K562 (cell line): ENCODE data around the gene FGF14. TPM values are rescaled to one million over a fixed set of nuclear protein-coding genes. Genes with fewer than 3 reads are reported as not detected.

Source experiments
- ATAC-seq: fragments of 200-7000 bp; cut with Tn5 transposase; 3 replicates; pipeline ENCODE4 v1.9.1; 2020; ENCODE audit warnings: moderate library complexity
- BruUV-seq: library from RNA; stranded (reverse); fragments of 400-500 nt; replicated peaks from 2 replicates; lab custom pipeline; 2021; lab: Mats Ljungman, UMichigan
- CTCF ChIA-PET: fragments of 300-600 bp; formaldehyde crosslinking; extraction: SDS; loops from one replicate; lab custom pipeline; 2021; ENCODE audit warnings: low intra/inter-chr PET ratio; lab: Yijun Ruan, JAX
- POLR2A ChIA-PET: fragments of 300-600, 350-650 bp; sonication (Branson Sonifier 250); formaldehyde crosslinking; extraction: SDS; loops from one replicate; lab custom pipeline; 2021; ENCODE audit warnings: antibody characterized with exemption, inconsistent platforms; lab: Yijun Ruan, JAX
- DNase-seq, 4 experiments: peaks; one replicate each; pipeline versions ENCODE4 v3.0.0 to v3.0.0-alpha.2; 2011 to 2018; ENCODE audit warnings: low spot score in 3 of 4, mixed read lengths in 3 of 4; ENCODE audit errors: extremely low read depth in 1 of 4
- FAIRE-seq: peaks from 2 replicates; lab custom pipeline; 2011; peaks lifted over from hg19 to GRCh38; lab: Jason Lieb, UNC
- H2AFZ ChIP-seq: 2 replicates; pipeline ENCODE4 v1.6.0; 2011; ENCODE audit warnings: low read depth, low read length, control low read depth, inconsistent platforms
- H3K27ac ChIP-seq: fragments of 200-600 bp; 3 replicates; pipeline ENCODE4 v1.8.0; 2011; ENCODE audit warnings: low read depth, mild to moderate bottlenecking, control low read depth, inconsistent platforms, low read length, moderate library complexity, mixed read lengths; ENCODE audit errors: extremely low read depth
- H3K27me3 ChIP-seq, 2 experiments: fragments of 300-600 bp in 1 of 2; 2 replicates in 1 of 2; 3 replicates in 1 of 2; pipeline versions ENCODE4 v1.6.0 to v1.8.0; 2011; ENCODE audit warnings: inconsistent platforms in 2 of 2, low read length in 2 of 2, mild to moderate bottlenecking in 1 of 2, mixed read lengths in 1 of 2, moderate library complexity in 1 of 2; ENCODE audit not compliant: control insufficient read depth in 2 of 2, insufficient read depth in 2 of 2
- H3K36me3 ChIP-seq: fragments of 300-600 bp; 3 replicates; pipeline ENCODE4 v1.8.0; 2011; ENCODE audit warnings: mild to moderate bottlenecking, low read length, inconsistent platforms; ENCODE audit not compliant: control insufficient read depth, insufficient read depth
- H3K4me1 ChIP-seq, 2 experiments: fragments of 200-600 bp in 1 of 2; replicated peaks in 1 of 2; 2 replicates in 1 of 2; 3 replicates in 1 of 2; pipeline versions ENCODE4 v1.5.1 to v1.8.0; 2011; ENCODE audit warnings: inconsistent platforms in 2 of 2, low read length in 2 of 2, mild to moderate bottlenecking in 1 of 2, mixed read lengths in 1 of 2, moderate library complexity in 1 of 2; ENCODE audit not compliant: control insufficient read depth in 2 of 2, insufficient read depth in 2 of 2
- H3K4me2 ChIP-seq: 2 replicates; pipeline ENCODE4 v1.6.1; 2011; ENCODE audit warnings: low read length, control low read depth, inconsistent platforms, mixed read lengths; ENCODE audit not compliant: insufficient read depth
- H3K4me3 ChIP-seq: fragments of 200-600 bp; sonication (generic), shearing (Covaris generic); 2 replicates; pipeline ENCODE4 v1.5.1; 2016; ENCODE audit warnings: control low read depth, inconsistent platforms
- H3K79me2 ChIP-seq: fragments of 200-600 bp; 3 replicates; pipeline ENCODE4 v1.8.0; 2011; ENCODE audit warnings: low read length, inconsistent platforms; ENCODE audit not compliant: control insufficient read depth, insufficient read depth
- H3K9ac ChIP-seq, 2 experiments: 2 replicates each; pipeline versions ENCODE4 v1.6.0 to v1.6.1; 2011; ENCODE audit warnings: low read depth in 2 of 2, low read length in 2 of 2, control low read depth in 1 of 2, inconsistent platforms in 1 of 2, mild to moderate bottlenecking in 1 of 2, mixed read lengths in 1 of 2; ENCODE audit not compliant: insufficient read depth in 1 of 2
- H3K9me1 ChIP-seq: one replicate; pipeline ENCODE4 v1.6.0; 2011; ENCODE audit warnings: inconsistent platforms, mild to moderate bottlenecking, low read length, moderate library complexity; ENCODE audit not compliant: control insufficient read depth, insufficient read depth
- H3K9me3 ChIP-seq: replicated peaks from 2 replicates; pipeline ENCODE4 v1.5.1; 2011; ENCODE audit warnings: low read depth, low read length, inconsistent platforms; ENCODE audit not compliant: control insufficient read depth, insufficient read depth
- H4K20me1 ChIP-seq: replicated peaks from 2 replicates; pipeline ENCODE4 v1.6.1; 2011; ENCODE audit warnings: low read length, inconsistent platforms, mixed read lengths; ENCODE audit not compliant: control insufficient read depth, insufficient read depth
- BMI1 ChIP-seq: fragments of 150-350 bp; IDR thresholded peaks from 2 replicates; pipeline ENCODE4 v1.6.1; 2014; ENCODE audit warnings: low read length
- HDAC6 ChIP-seq: IDR thresholded peaks from 2 replicates; pipeline ENCODE4 v1.6.1; 2012; ENCODE audit warnings: low read depth, mild to moderate bottlenecking, control low read depth, inconsistent platforms, low read length, moderate library complexity
- HMGXB4 ChIP-seq: sonication (generic); formaldehyde crosslinking; IDR thresholded peaks from 2 replicates; pipeline ENCODE4 v1.8.1; 2023; ENCODE audit warnings: mild to moderate bottlenecking, missing genetic modification reagents
- RFX1 ChIP-seq: fragments of 450-650 bp; IDR thresholded peaks from 2 replicates; pipeline ENCODE4 v1.6.1; 2016; ENCODE audit warnings: mild to moderate bottlenecking, moderate library complexity
- TARDBP ChIP-seq: fragments of 450-650 bp; IDR thresholded peaks from 2 replicates; pipeline ENCODE4 v1.6.1; 2016
- ZNF609 ChIP-seq: sonication (generic); formaldehyde crosslinking; IDR thresholded peaks from 2 replicates; pipeline ENCODE4 v1.8.1; 2023; ENCODE audit warnings: missing genetic modification reagents, mild to moderate bottlenecking, borderline replicate concordance
- ZNF696 ChIP-seq: fragments of 250-450 bp; sonication (Bioruptor Pico); conservative IDR thresholded peaks from 2 replicates; pipeline ENCODE4 v1.4.0; 2020; ENCODE audit warnings: mild to moderate bottlenecking, moderate library complexity
- WGBS: fragments of 100-300 bp; shearing (Covaris generic); methylation state at CpG from one replicate; pipeline ENCODE4 v1.1.6; 2016; ENCODE audit warnings: low coverage, mixed read lengths; ENCODE audit not compliant: insufficient coverage; ENCODE audit errors: missing lambda C conversion rate; 5-methylcytosine and 5-hydroxymethylcytosine counted together
- in situ Hi-C: fragments of 300-500 bp; cut with MboI; formaldehyde crosslinking; loops from 4 replicates; pipeline ENCODE4 v1.15.0; 2018; ENCODE audit warnings: inconsistent platforms, mixed read lengths
- intact Hi-C: fragments of 100-400 bp; cut with micrococcal nuclease; formaldehyde crosslinking; loops from 2 replicates; pipeline ENCODE4 v1.14.2; 2022
- polyA plus RNA-seq, 8 experiments: library from polyadenylated mRNA; depleted of rRNA in 4 of 8; stranded (reverse) in 5 of 8; unstranded in 3 of 8; fragments of >200 nt; fragmentation: Nextera tagmentation in 2 of 8; fragmentation: Illumina TruSeq in 1 of 8; extraction: Ambion mirVana in 2 of 8; extraction: Trizol in 1 of 8; gene quantifications; 2 replicates each; pipeline versions ENCODE4 v1.2.1 to v1.2.3, GENCODE V29; 2011 to 2014; ENCODE audit warnings: inconsistent platforms in 1 of 8, missing spikeins in 1 of 8
- total RNA-seq, 7 experiments: library from RNA; depleted of rRNA in 6 of 7; stranded (reverse); fragments of >200 nt in 6 of 7; fragmentation: Illumina TruSeq in 2 of 7; extraction: Trizol in 2 of 7; gene quantifications; 2 replicates each; pipeline versions ENCODE4 v1.2.1 to v1.2.3, GENCODE V29; 2011 to 2021; ENCODE audit warnings: low replicate concordance in 1 of 7

Gene FGF14
- total and polyA plus RNA-seq, 9 of the 15 experiments (the other 6 are each of a cell fraction or from before 2014, with no cell fraction given), result not detected

GRCh38 chr13:102299366-102299765, 102.5 kb downstream of the FGF14 start:
- CTCF ChIA-PET, result no interaction called here
- TF ChIP-seq ZNF609 (CRISPR knock-in tag) (no peak), BMI1 (no peak), RFX1 (no peak), HDAC6 (no peak), ZNF696 (CRISPR knock-in tag) (no peak), HMGXB4 (CRISPR knock-in tag) (no peak), TARDBP (no peak)
- TF ChIP-seq, all 486 proteins: peak for 0
- DNase-seq (no peak), ATAC-seq (no peak), FAIRE-seq (no peak)
- Histone ChIP-seq H2AFZ (no peak overlapping the region), H3K9me1 (no peaks in the 10 kb centered on the region), H3K36me3 (no peaks in the 10 kb centered on the region), H3K4me1 (no peaks in the 10 kb centered on the region), H3K4me2 (no peak overlapping the region), H4K20me1 (no peaks in the 10 kb centered on the region), H3K4me3 (no peak overlapping the region), H3K27ac (no peak overlapping the region), H3K79me2 (no peaks in the 10 kb centered on the region), H3K9me3 (no peaks in the 10 kb centered on the region), H3K27me3 (no peaks in the 10 kb centered on the region), H3K9ac (no peak overlapping the region)
- no TSS peak for BruUV-seq
- POLR2A ChIA-PET, result no interaction called here
- in situ Hi-C loops, result no loop called here
- intact Hi-C loops, result no loop called here
- WGBS, result 0% methylated on average over 3 of the region's 6 CpGs
